ENCODE measurements around the gene AOC2.
"Not testable (repeated sequence)": the region's sequence is repeated elsewhere in the genome, so short reads cannot be mapped to it uniquely, and the experiment has no call there.

AOC2 gene

GRCh38 chr17:42865638-42866094, 21.3 kb downstream of the AOC2 start:
- Histone ChIP-seq H4K20me1 (ENCODE audit: insufficient read depth) (no peaks in the 10 kb centered on the region), H3K27ac (no peak overlapping the region), H3K4me2 (no peak overlapping the region), H3K4me1 (ENCODE audit: low read depth, poor library complexity, severe bottlenecking) (no peaks in the 10 kb centered on the region), H3K9ac (no peak overlapping the region), H3K27me3 (ENCODE audit: insufficient read depth, low read depth) (no peaks in the 10 kb centered on the region), H2AFZ (ENCODE audit: low read depth) (no peak overlapping the region), H3K36me3 (ENCODE audit: insufficient read depth) (no peaks in the 10 kb centered on the region), H3K4me3 (IDR thresholded peaks at IDR 0.05; ENCODE audit: insufficient read depth, low read depth, low read length) (no peak overlapping the region), H3K79me2 (ENCODE audit: insufficient read depth, low read depth) (no peaks in the 10 kb centered on the region)
- no peak for TF ChIP-seq CTCF (conservative IDR thresholded peaks at IDR 0.05; ENCODE audit: low read depth, low read length)

- Histone ChIP-seq H3K4me3 (IDR thresholded peaks at IDR 0.05; ENCODE audit: insufficient read depth, low read depth, low read length) (no peak overlapping the region), H4K20me1 (ENCODE audit: insufficient read depth) (no peaks in the 10 kb centered on the region), H3K36me3 (ENCODE audit: insufficient read depth) (no peaks in the 10 kb centered on the region), H3K4me1 (ENCODE audit: low read depth, poor library complexity, severe bottlenecking) (no peaks in the 10 kb centered on the region), H2AFZ (ENCODE audit: low read depth) (no peak overlapping the region), H3K79me2 (ENCODE audit: insufficient read depth, low read depth) (no peaks in the 10 kb centered on the region), H3K4me2 (no peak overlapping the region), H3K27me3 (ENCODE audit: insufficient read depth, low read depth) (no peaks in the 10 kb centered on the region), H3K27ac (no peak overlapping the region), H3K9ac (no peak overlapping the region)
- TF ChIP-seq CTCF (conservative IDR thresholded peaks at IDR 0.05; ENCODE audit: low read depth, low read length) = no peak
Measured at GRCh38 chr17:42866216-42866615, 21.8 kb downstream of the AOC2 start.

GRCh38 chr17:42866631-42867575, 22.5 kb downstream of the AOC2 start:
- no peak overlapping the region for H3K27ac ChIP-seq
- no peak overlapping the region for H2AFZ ChIP-seq (ENCODE audit: low read depth)
- no peak overlapping the region for H3K4me2 ChIP-seq
- no peaks in the 10 kb centered on the region for H4K20me1 ChIP-seq (ENCODE audit: insufficient read depth)
- H3K4me3 ChIP-seq (IDR thresholded peaks at IDR 0.05; ENCODE audit: insufficient read depth, low read depth, low read length) = no peak overlapping the region
- H3K9ac ChIP-seq = no peak overlapping the region
- TF ChIP-seq CTCF (conservative IDR thresholded peaks at IDR 0.05; ENCODE audit: low read depth, low read length) = no peak
- H3K79me2 ChIP-seq (ENCODE audit: insufficient read depth, low read depth) = no peaks in the 10 kb centered on the region
- H3K27me3 ChIP-seq (ENCODE audit: insufficient read depth, low read depth) = no peaks in the 10 kb centered on the region
- H3K36me3 ChIP-seq (ENCODE audit: insufficient read depth) = no peaks in the 10 kb centered on the region
- no peaks in the 10 kb centered on the region for H3K4me1 ChIP-seq (ENCODE audit: low read depth, poor library complexity, severe bottlenecking)

GRCh38 chr17:42867694-42868261, 23.4 kb downstream of the AOC2 start:
- not testable (repeated sequence) for H4K20me1 ChIP-seq (ENCODE audit: insufficient read depth); H3K9ac ChIP-seq; H3K4me3 ChIP-seq (IDR thresholded peaks at IDR 0.05; ENCODE audit: insufficient read depth, low read depth, low read length); H3K4me1 ChIP-seq (ENCODE audit: low read depth, poor library complexity, severe bottlenecking); H3K27ac ChIP-seq; H2AFZ ChIP-seq (ENCODE audit: low read depth); H3K27me3 ChIP-seq (ENCODE audit: insufficient read depth, low read depth); H3K4me2 ChIP-seq; H3K36me3 ChIP-seq (ENCODE audit: insufficient read depth); H3K79me2 ChIP-seq (ENCODE audit: insufficient read depth, low read depth)

- Histone ChIP-seq H2AFZ (ENCODE audit: low read depth) (no peak overlapping the region), H4K20me1 (ENCODE audit: insufficient read depth) (no peaks in the 10 kb centered on the region), H3K27me3 (ENCODE audit: insufficient read depth, low read depth) (no peaks in the 10 kb centered on the region), H3K4me2 (no peak overlapping the region), H3K79me2 (ENCODE audit: insufficient read depth, low read depth) (no peaks in the 10 kb centered on the region), H3K9ac (no peak overlapping the region), H3K27ac (no peak overlapping the region), H3K4me1 (ENCODE audit: low read depth, poor library complexity, severe bottlenecking) (no peaks in the 10 kb centered on the region), H3K36me3 (ENCODE audit: insufficient read depth) (no peaks in the 10 kb centered on the region), H3K4me3 (IDR thresholded peaks at IDR 0.05; ENCODE audit: insufficient read depth, low read depth, low read length) (no peak overlapping the region)
- no peak for TF ChIP-seq CTCF (conservative IDR thresholded peaks at IDR 0.05; ENCODE audit: low read depth, low read length)
Measured at GRCh38 chr17:42868338-42868737, 24.0 kb downstream of the AOC2 start.
